Measurements from ENCODE around the gene BOK. TPM values are rescaled to one million over a fixed set of nuclear protein-coding genes. Genes with fewer than 3 reads are reported as not detected.

BOK gene
- total and polyA plus RNA-seq, 7 donors, result 6.2 to 112 (median 46.6) TPM

DNA sequence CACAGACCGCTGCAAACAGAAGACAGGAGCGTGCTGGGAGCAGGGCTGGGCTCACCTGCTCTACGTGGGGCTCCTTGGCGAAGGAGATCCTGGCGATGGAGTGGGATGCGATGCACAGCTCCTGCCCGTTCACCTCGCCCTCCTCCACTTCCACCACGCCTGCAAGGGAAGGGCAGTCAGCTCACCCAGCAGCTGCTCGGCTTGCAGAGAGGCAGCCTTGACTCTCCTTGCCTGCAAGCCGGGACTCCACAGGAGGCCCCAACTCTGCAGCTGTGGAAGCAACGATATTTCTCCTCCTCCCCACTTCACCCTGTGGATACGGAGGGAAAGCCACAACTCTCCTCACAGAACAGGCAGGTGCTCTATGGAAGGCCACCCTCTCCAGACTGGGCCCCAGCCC lies 43.3 kb downstream of the BOK start:
- H3K36me3 ChIP-seq, result peaks cover 0 to 86% (median 32%) of the 10 kb centered on the region in 4 donors
- 93 to 94% methylated on average over 13 of the region's 13 CpGs for WGBS, 2 donors
- TF ChIP-seq POLR2A (IDR thresholded peaks at IDR 0.05) (no peak), POLR2AphosphoS5 (IDR thresholded peaks at IDR 0.05) (no peak)
- TF ChIP-seq, protein P1, sequence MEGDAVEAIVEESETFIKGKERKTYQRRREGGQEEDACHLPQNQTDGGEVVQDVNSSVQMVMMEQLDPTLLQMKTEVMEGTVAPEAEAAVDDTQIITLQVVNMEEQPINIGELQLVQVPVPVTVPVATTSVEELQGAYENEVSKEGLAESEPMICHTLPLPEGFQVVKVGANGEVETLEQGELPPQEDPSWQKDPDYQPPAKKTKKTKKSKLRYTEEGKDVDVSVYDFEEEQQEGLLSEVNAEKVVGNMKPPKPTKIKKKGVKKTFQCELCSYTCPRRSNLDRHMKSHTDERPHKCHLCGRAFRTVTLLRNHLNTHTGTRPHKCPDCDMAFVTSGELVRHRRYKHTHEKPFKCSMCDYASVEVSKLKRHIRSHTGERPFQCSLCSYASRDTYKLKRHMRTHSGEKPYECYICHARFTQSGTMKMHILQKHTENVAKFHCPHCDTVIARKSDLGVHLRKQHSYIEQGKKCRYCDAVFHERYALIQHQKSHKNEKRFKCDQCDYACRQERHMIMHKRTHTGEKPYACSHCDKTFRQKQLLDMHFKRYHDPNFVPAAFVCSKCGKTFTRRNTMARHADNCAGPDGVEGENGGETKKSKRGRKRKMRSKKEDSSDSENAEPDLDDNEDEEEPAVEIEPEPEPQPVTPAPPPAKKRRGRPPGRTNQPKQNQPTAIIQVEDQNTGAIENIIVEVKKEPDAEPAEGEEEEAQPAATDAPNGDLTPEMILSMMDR (IDR thresholded peaks at IDR 0.05), result no peak
- H3K9me3 ChIP-seq, result no peaks in the 10 kb centered on the region
- H3K4me1 ChIP-seq, result no peaks in the 10 kb centered on the region
- no peak overlapping the region for H3K4me3 ChIP-seq
- intact Hi-C loops (cut with DNase I), result no loop called here
- no peak for DNase-seq
- no peak overlapping the region for H3K27ac ChIP-seq
- no peaks in the 10 kb centered on the region for H3K27me3 ChIP-seq

DNA sequence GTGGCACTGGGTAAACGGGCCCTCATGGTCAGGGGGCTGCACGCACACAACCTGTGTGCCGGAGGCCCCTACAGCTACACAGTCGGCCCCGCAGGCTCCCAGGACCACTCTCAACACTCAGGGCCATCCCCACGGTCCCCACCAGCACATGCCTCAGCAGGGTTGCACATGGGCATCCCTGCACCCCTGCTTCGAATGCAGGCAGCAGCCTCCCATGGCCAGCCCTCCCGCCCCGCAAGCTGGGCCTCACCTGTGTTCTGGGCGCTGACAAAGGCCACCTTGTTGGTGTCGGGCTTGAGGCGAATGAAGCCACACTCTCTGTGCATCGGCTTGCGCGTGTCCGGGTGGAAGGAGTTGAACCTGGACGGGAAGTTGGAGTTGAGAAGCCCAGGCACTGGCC lies 44.2 kb downstream of the BOK start:
- no peak overlapping the region for H3K4me3 ChIP-seq
- TF ChIP-seq POLR2A (IDR thresholded peaks at IDR 0.05) (no peak), POLR2AphosphoS5 (IDR thresholded peaks at IDR 0.05) (no peak), EP300 (IDR thresholded peaks at IDR 0.05) (no peak)
- TF ChIP-seq, protein P1 (IDR thresholded peaks at IDR 0.05), result no peak
- 97 to 98% methylated on average over 17 of the region's 17 CpGs for WGBS, 2 donors
- no peak for DNase-seq
- H3K27ac ChIP-seq, result no peak overlapping the region
- no peaks in the 10 kb centered on the region for H3K9me3 ChIP-seq
- H3K4me1 ChIP-seq, result no peaks in the 10 kb centered on the region
- H3K36me3 ChIP-seq, result peaks cover 0 to 78% (median 32%) of the 10 kb centered on the region in 4 donors
- no peaks in the 10 kb centered on the region for H3K27me3 ChIP-seq
- intact Hi-C loops (cut with DNase I), result no loop called here

DNA sequence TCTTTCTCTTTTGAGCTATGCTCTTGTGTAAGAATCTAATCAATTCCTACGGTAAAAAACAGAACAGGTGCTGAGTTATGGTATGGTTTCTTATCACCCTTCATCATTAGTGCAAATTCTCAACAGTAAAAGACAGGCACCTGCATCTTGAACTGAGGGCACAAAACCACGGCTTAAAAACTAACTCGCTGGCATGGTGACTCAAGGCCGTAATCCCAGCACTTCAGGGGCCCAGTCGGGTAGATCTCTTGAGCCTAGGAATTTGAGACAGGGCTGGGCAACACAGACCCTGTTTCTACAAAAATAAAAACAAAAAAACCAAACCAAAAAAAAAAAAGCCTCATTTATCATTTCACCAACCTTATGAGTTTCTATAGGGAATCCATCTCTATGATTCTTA lies 45.1 kb downstream of the BOK start:
- Histone ChIP-seq H3K4me3 (no peak overlapping the region), H3K4me1 (peaks cover 0 to 1% (median 0%) of the 10 kb centered on the region in 4 donors), H3K9me3 (no peaks in the 10 kb centered on the region), H3K36me3 (peaks cover 0 to 73% (median 32%) of the 10 kb centered on the region in 4 donors), H3K27ac (no peak overlapping the region), H3K27me3 (no peaks in the 10 kb centered on the region)
- 78 to 82% methylated on average over 5 of the region's 5 CpGs for WGBS, 2 donors
- no peak for DNase-seq
- intact Hi-C loops (cut with DNase I), result no loop called here
- TF ChIP-seq POLR2A (IDR thresholded peaks at IDR 0.05) (no peak), POLR2AphosphoS5 (IDR thresholded peaks at IDR 0.05) (no peak), EP300 (IDR thresholded peaks at IDR 0.05) (no peak)
- TF ChIP-seq, protein P1 (IDR thresholded peaks at IDR 0.05), result no peak

DNA sequence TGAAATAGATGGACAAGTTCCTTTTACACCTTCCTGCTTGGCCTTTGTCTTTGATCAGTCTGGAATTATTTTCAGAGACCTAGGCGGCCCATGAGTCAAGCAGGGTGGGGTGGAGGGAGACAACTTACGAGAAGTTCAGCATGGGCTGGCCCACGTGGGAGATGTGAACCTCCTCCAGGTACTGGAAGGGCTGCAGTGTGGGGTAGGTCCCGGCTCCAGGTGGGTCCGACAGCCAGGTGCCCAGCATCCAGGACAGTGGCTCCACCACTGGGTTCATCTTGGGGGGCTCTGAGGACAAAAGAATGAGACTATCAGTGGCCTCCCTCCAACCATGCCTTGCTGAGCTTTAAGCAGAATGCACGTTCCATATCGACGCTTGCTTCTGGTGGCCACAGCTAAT lies 47.6 kb downstream of the BOK start:
- 96 to 97% methylated on average over 8 of the region's 8 CpGs for WGBS, 2 donors
- H3K4me3 ChIP-seq, result no peak overlapping the region
- H3K27me3 ChIP-seq, result no peaks in the 10 kb centered on the region
- no peak overlapping the region for H3K27ac ChIP-seq
- no peak for DNase-seq
- H3K4me1 ChIP-seq, result peaks cover 0 to 21% (median 15%) of the 10 kb centered on the region in 4 donors
- no peaks in the 10 kb centered on the region for H3K9me3 ChIP-seq
- TF ChIP-seq EP300 (IDR thresholded peaks at IDR 0.05), result no peak
- TF ChIP-seq POLR2AphosphoS5 (IDR thresholded peaks at IDR 0.05), result no peak
- TF ChIP-seq, protein P1 (IDR thresholded peaks at IDR 0.05), result no peak
- TF ChIP-seq POLR2A (IDR thresholded peaks at IDR 0.05), result no peak
- H3K36me3 ChIP-seq, result peaks cover 0 to 48% (median 22%) of the 10 kb centered on the region in 4 donors
- intact Hi-C loops (cut with DNase I), result no loop called here

Measured in sigmoid colon (tissue), 7 donors.